Gastroesophageal sphincter (tissue), 4 donors: Measurements from ENCODE around the gene NHERF2. TPM values are rescaled to one million over a fixed set of nuclear protein-coding genes. Genes with fewer than 3 reads are reported as not detected.

Experiments used
- ATAC-seq: fragments of 150-250 bp; one replicate; pipeline ENCODE4 v1.9.1; 2016; ENCODE audit warnings: mild to moderate bottlenecking, moderate library complexity
- H3K27ac ChIP-seq, 4 donors: fragments of 200-600 bp; sonication (generic) in 3 of 4; 1 replicate in 3 of 4; 2 replicates in 1 of 4; pipeline ENCODE4 v1.5.1; 2016 to 2019
- H3K27me3 ChIP-seq: fragments of 200-600 bp; sonication (generic); one replicate; pipeline ENCODE4 v1.5.1; 2019
- H3K36me3 ChIP-seq, 2 donors: fragments of 200-600 bp; sonication (generic); one replicate each; pipeline ENCODE4 v1.5.1; 2019; ENCODE audit warnings: control low read depth in 1 of 2
- H3K4me1 ChIP-seq, 3 donors: fragments of 200-600 bp; sonication (generic); 1 replicate in 2 of 3; 2 replicates in 1 of 3; pipeline ENCODE4 v1.5.1; 2016 to 2019; ENCODE audit warnings: control low read depth in 2 of 3
- H3K4me3 ChIP-seq, 2 donors: fragments of 200-600 bp; sonication (generic); one replicate each; pipeline ENCODE4 v1.5.1; 2019; ENCODE audit warnings: mild to moderate bottlenecking in 1 of 2, moderate library complexity in 1 of 2
- H3K9me3 ChIP-seq, 3 donors: fragments of 200-600 bp; sonication (generic); one replicate each; pipeline ENCODE4 v1.5.1; 2017 to 2019; ENCODE audit warnings: control low read depth in 2 of 3
- CTCF ChIP-seq, 4 experiments: fragments of 200-600 bp in 2 of 4; fragments of 450-650 bp in 2 of 4; sonication (generic) in 1 of 4; IDR thresholded peaks; one replicate each; pipeline ENCODE4 v1.5.1; 2017 to 2019; ENCODE audit warnings: antibody characterized with exemption in 4 of 4, mild to moderate bottlenecking in 2 of 4, moderate library complexity in 2 of 4
- EP300 ChIP-seq: sonication (generic); formaldehyde crosslinking; IDR thresholded peaks from one replicate; pipeline ENCODE4 v1.6.1; 2017; ENCODE audit warnings: antibody characterized with exemption, mild to moderate bottlenecking
- POLR2A ChIP-seq, 2 donors: fragments of 450-650 bp; IDR thresholded peaks; one replicate each; pipeline ENCODE4 v1.6.1; 2017; ENCODE audit warnings: antibody characterized with exemption in 2 of 2, mild to moderate bottlenecking in 2 of 2, moderate library complexity in 1 of 2
- POLR2AphosphoS5 ChIP-seq: sonication (generic); formaldehyde crosslinking; IDR thresholded peaks from one replicate; pipeline ENCODE4 v1.6.1; 2017; ENCODE audit warnings: antibody characterized with exemption
- WGBS, 2 donors: methylation state at CpG; one replicate each; pipeline ENCODE4 v1.1.5; 2018; ENCODE audit warnings: low coverage in 1 of 2; 5-methylcytosine and 5-hydroxymethylcytosine counted together
- total RNA-seq, 4 donors: library from RNA; depleted of rRNA; stranded (reverse); fragments of >200 nt; gene quantifications; one replicate each; pipeline ENCODE4 v1.1.0, GENCODE V29; 2016

Gene NHERF2
- total RNA-seq, 4 donors from 2014 or later, result 43.8 to 106 (median 63.8) TPM

- H3K4me3 ChIP-seq, result peak within 1 kb of the TSS; percentile 80 to 91
- H3K4me1 ChIP-seq, result peaks cover 0 to 65% (median 29%) of the 10 kb centered on the region in 3 donors
- no CpG with 5 or more reads among the region's 81 CpGs for WGBS, 2 donors
- ATAC-seq, result peak; percentile 97
- no peaks in the 10 kb centered on the region for H3K9me3 ChIP-seq
- no peaks in the 10 kb centered on the region for H3K27me3 ChIP-seq
- peaks cover 0 to 50% of the 10 kb centered on the region in 2 donors for H3K36me3 ChIP-seq
- peak within 1 kb of the TSS; percentile 20 to 83 (median 78) for H3K27ac ChIP-seq
- TF ChIP-seq POLR2AphosphoS5, result peak; percentile 60
- no peak for TF ChIP-seq EP300
- peak; percentile 42 to 59 for TF ChIP-seq POLR2A (IDR thresholded peaks at IDR 0.05)
- TF ChIP-seq CTCF (IDR thresholded peaks at IDR 0.05), result peak in 3 of 4 experiments; percentile 58 to 82 (median 66)
These were observed 20.8 kb downstream of the NHERF2 start, which contains the start of the genes NTHL1 and TSC2 for GRCh38 chr16:2047330-2048115. TSS of gene NTHL1 (minus strand) at chr16:2047834. CDS start at chr16:2047823, 11 bp downstream. TSS of gene TSC2 (plus strand) at chr16:2047985. CDS start at chr16:2048616, 631 bp downstream.

DNA sequence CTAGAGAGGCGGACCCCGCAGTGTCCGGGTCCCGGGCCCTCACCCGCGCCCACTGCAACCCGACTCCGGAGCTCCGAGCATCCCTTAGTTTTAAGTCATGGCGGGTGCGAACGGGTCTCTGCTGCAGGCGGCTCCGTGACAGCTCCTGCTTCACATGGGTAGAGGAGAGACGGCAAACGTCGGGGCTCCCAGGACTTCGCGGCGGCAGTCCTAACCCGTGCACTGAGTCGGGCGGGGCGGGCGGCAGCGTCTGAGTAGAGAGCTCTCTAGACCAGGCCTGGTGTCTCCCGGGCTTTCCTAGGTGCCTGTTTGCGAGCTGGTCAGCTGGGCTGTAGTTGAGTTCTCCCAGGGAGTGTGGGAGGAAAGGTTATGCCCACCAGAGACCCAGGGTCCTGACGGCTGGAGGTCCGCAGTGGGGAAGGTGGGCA is 21.4 kb downstream of the NHERF2 start:
- 0 to 20% methylated on average over 1 to 5 of the region's 30 CpGs for WGBS, 2 donors
- peak; percentile 31 for ATAC-seq
- H3K4me3 ChIP-seq, result peak overlapping the region; percentile 80 to 91
- peaks cover 0 to 60% (median 25%) of the 10 kb centered on the region in 3 donors for H3K4me1 ChIP-seq
- H3K27ac ChIP-seq, result peak overlapping the region; percentile 20 to 83 (median 78)
- H3K27me3 ChIP-seq, result no peaks in the 10 kb centered on the region
- H3K9me3 ChIP-seq, result no peaks in the 10 kb centered on the region
- H3K36me3 ChIP-seq, result peaks cover 0 to 54% of the 10 kb centered on the region in 2 donors
- TF ChIP-seq CTCF (IDR thresholded peaks at IDR 0.05), result no peak
- TF ChIP-seq EP300, result no peak
- TF ChIP-seq POLR2A (IDR thresholded peaks at IDR 0.05), result no peak
- no peak for TF ChIP-seq POLR2AphosphoS5

DNA sequence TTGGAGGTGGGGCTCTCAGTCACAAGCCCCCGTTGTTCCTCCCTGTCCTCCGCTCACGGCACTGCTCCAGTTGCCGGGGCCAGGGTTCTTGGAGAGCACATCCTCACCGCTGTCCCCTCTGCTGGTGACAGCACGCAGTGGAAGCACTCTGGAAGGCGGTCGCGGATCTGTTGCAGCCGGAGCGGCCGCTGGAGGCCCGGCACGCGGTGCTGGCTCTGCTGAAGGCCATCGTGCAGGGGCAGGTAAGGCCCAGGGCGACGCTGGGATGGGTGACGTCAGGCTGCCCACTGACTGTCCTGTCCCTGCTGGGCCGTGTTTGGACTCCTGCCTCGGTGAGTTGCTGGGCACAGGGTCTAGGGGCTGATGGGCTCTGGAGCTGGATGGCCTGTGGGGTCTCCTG is 26.5 kb downstream of the NHERF2 start:
- H3K27me3 ChIP-seq, result no peaks in the 10 kb centered on the region
- TF ChIP-seq CTCF (IDR thresholded peaks at IDR 0.05), result no peak
- TF ChIP-seq EP300, result no peak
- TF ChIP-seq POLR2A (IDR thresholded peaks at IDR 0.05), result no peak
- no peak for TF ChIP-seq POLR2AphosphoS5
- no peaks in the 10 kb centered on the region for H3K9me3 ChIP-seq
- H3K36me3 ChIP-seq, result peaks cover 0 to 84% of the 10 kb centered on the region in 2 donors
- WGBS, 2 donors, result no CpG with 5 or more reads among the region's 21 CpGs
- H3K4me1 ChIP-seq, result peaks cover 0 to 17% (median 9%) of the 10 kb centered on the region in 3 donors
- no peak overlapping the region for H3K27ac ChIP-seq
- ATAC-seq, result no peak
- H3K4me3 ChIP-seq, result no peak overlapping the region

DNA sequence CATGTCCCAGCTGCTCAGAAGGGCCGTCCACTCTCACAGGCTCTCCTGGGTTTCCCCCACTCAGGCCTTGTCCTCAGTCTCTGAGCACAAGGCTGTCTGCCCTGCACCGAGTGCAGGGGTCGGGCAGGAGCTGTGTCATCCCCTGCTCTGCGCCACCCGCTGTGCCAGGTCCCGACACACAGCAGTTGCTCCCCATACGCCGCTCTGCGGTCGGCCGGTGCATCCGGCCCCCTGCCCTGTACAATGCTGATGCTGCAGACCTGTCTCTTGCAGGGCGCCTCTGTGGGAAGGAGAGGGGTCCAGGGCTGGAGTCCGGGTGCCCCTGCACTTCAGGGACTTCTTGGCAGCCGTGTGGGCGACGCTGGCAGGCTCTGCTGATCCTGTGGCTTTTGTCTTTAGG is 27.2 kb downstream of the NHERF2 start:
- no peaks in the 10 kb centered on the region for H3K27me3 ChIP-seq
- no peak for TF ChIP-seq EP300
- peaks cover 0 to 90% of the 10 kb centered on the region in 2 donors for H3K36me3 ChIP-seq
- WGBS, 2 donors, result 90% methylated on average over 1 of the region's 17 CpGs; no CpG with 5 or more reads in 1 of the 2 donors
- no peak for ATAC-seq
- H3K9me3 ChIP-seq, result no peaks in the 10 kb centered on the region
- peaks cover 0 to 10% (median 3%) of the 10 kb centered on the region in 3 donors for H3K4me1 ChIP-seq
- H3K27ac ChIP-seq, result no peak overlapping the region
- no peak overlapping the region for H3K4me3 ChIP-seq

DNA sequence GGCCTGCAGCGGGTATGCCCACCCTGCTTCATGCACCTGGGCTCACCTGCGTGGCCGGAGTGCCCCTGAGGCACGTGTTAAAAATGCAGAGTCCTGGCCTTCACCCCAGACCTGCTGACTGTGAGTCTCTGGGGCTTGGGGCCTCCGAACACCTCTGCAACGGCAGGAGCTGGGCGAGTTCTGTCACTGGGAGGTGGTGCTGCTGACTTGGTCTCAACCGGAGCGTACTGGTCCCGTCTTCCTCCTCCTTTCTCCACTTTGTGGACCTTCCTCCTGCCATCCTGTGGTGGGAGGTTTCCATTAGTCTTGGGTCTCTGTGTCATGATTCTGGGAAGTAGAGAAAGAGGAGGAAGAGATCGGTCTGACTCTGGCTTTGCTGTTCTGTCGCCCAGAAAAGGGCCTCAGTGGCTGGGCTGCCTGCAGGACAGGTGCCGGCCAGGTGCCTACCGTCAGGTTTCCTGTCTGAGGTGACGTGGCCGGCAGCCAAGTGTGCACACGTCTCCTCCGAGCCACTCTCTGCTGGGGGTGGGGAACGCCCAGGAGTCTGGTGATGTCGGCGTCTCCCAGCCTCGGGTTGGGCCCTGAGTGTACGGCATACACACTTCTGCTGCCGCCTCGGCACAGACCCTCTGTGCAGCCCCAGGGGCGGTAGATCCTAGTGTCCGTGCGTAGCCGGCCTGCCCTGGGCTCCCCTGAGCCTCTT is 28.0 kb downstream of the NHERF2 start:
- WGBS, 2 donors, result 59 to 77% methylated on average over 2 to 3 of the region's 29 CpGs
- no peak for ATAC-seq

More for the DNA sequence above, 28.0 kb downstream of the NHERF2 start:
- Histone ChIP-seq H3K27ac (no peak overlapping the region), H3K9me3 (no peaks in the 10 kb centered on the region), H3K36me3 (peaks cover 0 to 95% of the 10 kb centered on the region in 2 donors), H3K27me3 (no peaks in the 10 kb centered on the region), H3K4me1 (peaks cover 0 to 2% (median 0%) of the 10 kb centered on the region in 3 donors), H3K4me3 (no peak overlapping the region)
- TF ChIP-seq CTCF (IDR thresholded peaks at IDR 0.05), result no peak
- TF ChIP-seq EP300, result no peak
- TF ChIP-seq POLR2A (IDR thresholded peaks at IDR 0.05), result no peak
- no peak for TF ChIP-seq POLR2AphosphoS5
